GM18498 (cell line): Measurements from ENCODE around the gene ZSCAN9.

Experiments
- ATAC-seq: cut with Tn5 transposase; IDR thresholded peaks from one replicate; pipeline ENCODE4 v1.9.1; 2021; ENCODE audit warnings: mild to moderate bottlenecking, moderate library complexity; ENCODE audit not compliant: unreplicated experiment

Gene ZSCAN9

DNA sequence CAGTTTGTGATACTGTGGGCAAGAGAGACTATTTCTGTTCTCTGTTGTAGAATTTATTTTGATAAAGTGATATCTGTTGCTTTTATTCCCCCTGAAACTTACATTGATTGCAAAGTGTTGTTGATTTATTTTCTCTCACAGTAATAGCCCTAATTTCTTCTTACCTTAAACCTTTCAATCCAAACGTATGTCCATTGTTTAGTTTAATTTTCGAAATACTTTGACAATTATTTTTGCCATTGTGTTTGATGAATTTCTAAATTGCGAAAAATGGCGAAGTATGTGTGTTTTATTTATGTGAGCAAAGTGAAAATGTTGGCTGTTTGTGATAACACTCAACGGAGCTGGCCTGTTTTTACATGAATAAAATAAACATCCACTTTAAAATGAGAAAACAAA, 41.5 kb downstream of the ZSCAN9 start:
- no peak for ATAC-seq

DNA sequence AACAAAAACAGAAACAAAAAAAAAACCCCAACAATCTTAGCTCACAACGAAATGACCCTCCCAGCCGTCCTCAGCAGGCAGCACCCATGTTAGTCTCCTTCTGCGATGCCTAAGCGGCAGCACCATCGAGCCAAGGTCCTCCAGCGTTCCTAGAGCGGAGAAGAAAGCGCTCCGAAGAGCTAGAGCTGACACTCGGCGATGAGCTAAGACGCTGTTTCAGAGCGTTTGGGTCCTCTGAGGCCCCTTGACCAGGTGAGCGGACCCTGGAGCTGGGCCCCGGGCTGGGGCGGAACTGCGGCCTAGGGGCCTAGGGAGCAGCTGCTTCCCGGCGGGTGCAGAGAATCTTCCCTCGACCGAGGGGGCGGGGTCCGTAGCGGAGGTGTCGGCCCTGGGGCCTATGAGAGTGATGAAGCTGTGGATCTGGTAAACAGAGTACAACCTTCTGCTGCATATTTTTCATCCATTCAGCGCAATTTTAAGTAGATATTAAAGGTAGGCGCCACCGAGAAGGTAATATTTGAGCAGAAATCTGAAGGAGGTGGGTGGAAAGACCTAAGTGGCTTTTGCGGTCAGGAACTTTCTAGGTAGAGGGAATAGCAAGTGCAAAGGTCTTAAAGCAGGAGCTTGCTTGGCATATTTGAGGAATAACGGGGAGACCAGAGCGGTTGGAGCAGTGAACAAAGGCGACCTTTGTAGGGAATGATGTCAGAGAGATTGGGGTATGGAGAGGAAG, 42.1 kb downstream of the ZSCAN9 start, which contains the start of gene ZSCAN26:
TSS of gene ZSCAN26 (plus strand) at position 182 of the 733 bp plus-strand sequence. CDS start 4,777 bp downstream, outside the sequence.
- ATAC-seq = peak; percentile 92

DNA sequence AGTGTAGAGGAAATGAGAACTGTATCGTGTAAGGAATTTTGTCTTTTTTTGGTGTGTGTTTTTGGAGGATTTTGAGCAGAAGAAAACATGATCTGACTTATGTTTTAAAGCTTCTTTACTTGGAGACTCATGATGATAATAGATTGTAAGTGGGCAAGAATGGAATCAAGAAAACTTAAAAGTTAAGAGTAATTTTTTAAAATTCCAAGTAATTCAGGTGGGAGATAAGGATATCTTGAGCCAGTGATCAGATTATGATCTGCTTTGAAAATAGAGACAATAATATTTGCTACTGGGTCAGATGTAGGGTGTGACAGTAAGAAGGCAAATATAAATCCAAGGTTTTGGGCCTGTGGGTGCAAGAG, 42.6 kb downstream of the ZSCAN9 start:
- ATAC-seq = no peak

DNA sequence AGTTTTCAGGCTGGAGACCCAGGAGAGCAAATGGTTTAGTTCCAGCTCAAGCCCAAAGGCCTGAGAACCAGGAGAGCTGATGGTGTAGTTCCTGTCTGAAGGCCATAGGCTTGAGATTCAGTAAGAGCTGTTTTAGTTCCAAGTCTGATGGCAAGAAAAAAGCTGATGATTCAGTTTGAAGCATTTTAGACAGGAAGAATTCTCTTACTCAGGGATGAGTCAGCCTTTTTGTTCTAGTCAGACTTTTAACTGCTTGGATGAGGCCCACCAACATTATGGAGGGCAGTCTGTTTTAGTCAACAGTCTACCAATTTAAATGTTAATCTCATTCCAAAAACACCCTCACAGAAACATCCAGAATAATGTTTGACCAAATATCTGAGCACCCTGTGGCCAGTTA, 44.4 kb downstream of the ZSCAN9 start:
- no peak for ATAC-seq

DNA sequence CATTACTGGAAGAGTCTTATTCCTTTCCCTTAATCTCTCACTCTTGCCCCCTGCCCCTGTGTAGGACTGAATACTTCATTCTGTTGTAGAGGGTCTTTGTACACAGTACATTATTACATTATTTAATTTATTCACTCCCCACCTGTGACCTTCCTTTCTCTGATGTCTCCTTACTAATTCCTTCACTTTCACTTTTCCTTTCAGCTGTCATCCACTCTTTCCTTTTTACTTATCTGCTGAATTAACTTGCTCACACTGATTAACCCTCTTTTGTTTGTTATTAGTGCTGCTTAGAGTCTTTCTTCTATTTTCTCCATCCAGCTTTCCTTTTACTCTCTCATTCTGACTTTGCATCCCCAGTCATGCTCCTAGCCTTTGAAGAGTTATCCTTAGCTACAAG, 49.8 kb downstream of the ZSCAN9 start:
- no peak for ATAC-seq

DNA sequence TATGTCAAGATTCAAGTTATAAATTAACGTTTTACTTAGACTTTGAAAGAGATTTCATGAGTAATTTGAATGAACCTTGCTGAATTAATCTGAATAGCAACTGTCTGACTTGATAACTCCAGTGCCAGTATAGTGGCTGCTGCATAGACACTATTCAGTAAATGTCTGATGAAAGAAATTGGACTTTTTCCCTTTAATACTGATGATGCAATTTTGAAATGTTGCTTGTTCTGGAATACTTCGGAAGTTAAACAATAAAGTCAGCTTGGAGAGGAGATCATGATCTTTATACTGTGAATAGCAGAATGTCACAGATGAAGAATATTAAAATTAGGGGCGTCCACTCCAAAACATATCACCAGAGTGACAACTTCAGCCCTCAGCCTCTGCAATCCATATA, 52.7 kb downstream of the ZSCAN9 start:
- no peak for ATAC-seq

DNA sequence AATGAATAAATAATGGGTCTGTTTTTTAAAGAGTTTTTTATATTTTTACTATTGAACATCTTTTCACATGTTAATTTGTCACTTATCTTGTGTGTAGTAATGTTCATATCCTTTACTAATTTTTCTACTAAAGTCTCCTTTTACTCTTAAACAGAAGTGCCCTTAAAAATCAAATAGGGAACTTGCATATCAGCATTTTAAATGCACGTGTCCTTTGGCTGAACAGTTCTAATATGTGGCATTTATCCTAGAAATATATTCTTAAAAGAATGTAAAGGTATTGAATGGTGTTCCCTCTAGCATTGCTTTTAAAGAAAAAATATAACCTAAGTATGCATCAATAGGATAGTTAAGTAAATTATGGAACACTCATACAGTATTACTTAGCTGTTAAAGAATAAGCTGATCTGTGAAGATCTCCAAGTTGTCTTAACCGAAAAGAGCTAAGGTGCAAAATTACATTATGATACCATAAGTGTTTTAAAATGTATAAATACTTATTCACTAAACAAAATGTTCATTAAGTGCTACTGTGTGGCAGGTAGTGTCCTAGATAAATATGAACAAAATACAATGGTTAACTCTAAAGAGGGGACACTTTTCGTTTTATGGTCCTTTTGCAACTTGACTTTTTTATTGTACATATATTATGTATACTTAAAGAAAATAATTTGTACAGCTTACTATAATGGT, 55.7 kb downstream of the ZSCAN9 start:
- ATAC-seq = no peak

DNA sequence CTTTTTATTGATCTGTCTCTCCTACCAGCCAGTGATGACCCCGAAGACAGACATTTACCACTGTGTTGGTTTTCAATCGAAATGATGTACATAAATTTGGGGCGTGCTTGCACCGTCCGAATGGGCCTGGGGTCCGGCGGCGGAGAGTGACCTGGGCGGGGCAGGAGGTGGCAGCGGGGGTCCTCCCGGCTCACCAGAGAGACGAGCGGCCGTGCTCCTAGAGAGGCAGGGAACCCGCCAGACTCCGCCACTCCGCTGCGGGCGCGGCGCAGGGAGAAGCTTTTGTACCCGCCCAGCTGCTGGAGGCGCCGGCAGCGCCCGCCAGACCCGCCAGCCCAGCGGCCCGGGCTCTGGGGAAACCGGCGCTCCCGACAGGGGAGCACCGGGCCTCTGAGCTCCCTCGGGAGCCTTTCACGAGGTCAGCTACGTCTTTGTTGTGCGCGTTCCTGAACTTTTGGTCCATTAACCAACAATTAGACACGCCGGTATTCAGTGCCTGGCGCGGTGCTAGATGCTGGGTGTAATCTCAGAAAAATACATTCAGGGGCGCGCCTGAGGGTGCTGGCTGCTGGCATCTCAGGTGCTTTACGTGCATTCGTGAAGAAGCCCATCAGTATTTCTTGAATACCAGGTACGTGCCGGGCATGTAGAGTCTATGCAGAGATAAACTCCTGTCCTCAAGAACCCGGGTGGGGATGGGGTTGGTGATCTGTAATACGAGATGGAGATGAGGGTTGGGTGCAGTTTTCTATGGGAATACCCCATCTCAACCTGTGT, 56.4 kb downstream of the ZSCAN9 start, which contains the start of gene PGBD1:
TSS of gene PGBD1 (plus strand) at position 285 of the 777 bp plus-strand sequence. CDS start 2,242 bp downstream, outside the sequence.
- ATAC-seq = peak; percentile 95

DNA sequence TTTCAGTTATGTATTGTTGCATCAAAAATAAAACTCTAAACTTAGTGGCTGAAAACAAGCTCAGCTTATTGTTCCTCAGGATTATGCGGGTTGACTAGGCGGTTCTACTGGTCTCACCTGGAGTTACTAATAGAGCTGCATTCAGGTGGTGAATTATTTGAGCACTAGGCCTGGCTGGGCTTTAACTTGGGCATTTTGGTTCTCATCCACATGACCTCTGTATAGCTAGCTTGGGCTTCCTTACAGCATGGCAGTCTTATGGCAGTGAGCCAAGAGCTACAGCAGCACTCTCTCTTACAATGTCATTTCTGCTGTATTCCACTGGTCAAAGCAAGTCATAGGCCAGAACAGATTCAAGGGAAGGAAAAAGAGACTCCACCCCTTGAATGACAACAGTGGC, 57.9 kb downstream of the ZSCAN9 start:
- no peak for ATAC-seq
